Neural progenitor cell (in vitro differentiated cells): ENCODE results near the gene TIAM1. TPM values are rescaled to one million over a fixed set of nuclear protein-coding genes. Genes with fewer than 3 reads are reported as not detected.

Source experiments
- DNase-seq: peaks from one replicate; pipeline ENCODE4 v3.0.0-alpha.2; 2016; ENCODE audit warnings: low spot score
- H2AFZ ChIP-seq: fragments of 200-600 bp; sonication (generic); replicated peaks from 2 replicates; pipeline ENCODE4 v1.6.1; 2016; ENCODE audit warnings: antibody characterized with exemption
- H3F3A ChIP-seq: fragments of 200-600 bp; sonication (generic); 2 replicates; pipeline ENCODE4 v1.6.1; 2016; ENCODE audit warnings: antibody characterized with exemption, low read depth
- H3K27ac ChIP-seq: fragments of 200-600 bp; sonication (generic); 2 replicates; pipeline ENCODE4 v1.5.1; 2016; ENCODE audit warnings: mild to moderate bottlenecking
- H3K27me3 ChIP-seq: fragments of 200-600 bp; sonication (generic); 2 replicates; pipeline ENCODE4 v1.6.1; 2016; ENCODE audit warnings: mild to moderate bottlenecking, moderate library complexity
- H3K36me3 ChIP-seq: fragments of 200-600 bp; sonication (generic); 2 replicates; pipeline ENCODE4 v1.5.1; 2016
- H3K4me1 ChIP-seq: fragments of 200-600 bp; sonication (generic); 2 replicates; pipeline ENCODE4 v1.6.1; 2016; ENCODE audit warnings: mixed run types
- H3K4me2 ChIP-seq: fragments of 200-600 bp; sonication (generic); 2 replicates; pipeline ENCODE4 v1.6.1; 2016
- H3K4me3 ChIP-seq: fragments of 200-600 bp; sonication (generic); 2 replicates; pipeline ENCODE4 v1.5.1; 2016
- H3K79me2 ChIP-seq: fragments of 200-600 bp; sonication (generic); 2 replicates; pipeline ENCODE4 v1.6.1; 2016; ENCODE audit warnings: low read depth
- H3K9ac ChIP-seq: fragments of 200-600 bp; sonication (generic); 2 replicates; pipeline ENCODE4 v1.6.1; 2016
- H3K9me3 ChIP-seq: fragments of 200-600 bp; sonication (generic); 2 replicates; pipeline ENCODE4 v1.5.1; 2016; ENCODE audit warnings: low read depth
- H4K20me1 ChIP-seq: fragments of 200-600 bp; sonication (generic); 2 replicates; pipeline ENCODE4 v1.6.1; 2016; ENCODE audit warnings: low read depth
- H3K27ac Mint-ChIP-seq: 3 replicates; pipeline ENCODE4 v1.8.0; 2021; ENCODE audit warnings: mixed read lengths
- H3K27me3 Mint-ChIP-seq: 2 replicates; pipeline ENCODE4 v1.8.0; 2022; ENCODE audit warnings: low read depth, mild to moderate bottlenecking, inconsistent platforms, moderate library complexity, mixed read lengths; ENCODE audit not compliant: insufficient read depth
- H3K36me3 Mint-ChIP-seq: 3 replicates; pipeline ENCODE4 v1.8.0; 2021; ENCODE audit warnings: mixed read lengths
- H3K4me1 Mint-ChIP-seq: 3 replicates; pipeline ENCODE4 v1.8.0; 2021; ENCODE audit warnings: mixed read lengths
- H3K4me3 Mint-ChIP-seq: 3 replicates; pipeline ENCODE4 v1.8.0; 2021; ENCODE audit warnings: mild to moderate bottlenecking, moderate library complexity, mixed read lengths
- H3K9me3 Mint-ChIP-seq: 3 replicates; pipeline ENCODE4 v1.8.0; 2020; ENCODE audit warnings: mixed read lengths
- EZH2 ChIP-seq: fragments of 200-600 bp; sonication (generic); IDR thresholded peaks from 2 replicates; pipeline ENCODE4 v1.6.1; 2017; ENCODE audit warnings: antibody characterized with exemption, mild to moderate bottlenecking, moderate library complexity
- EZH2phosphoT487 ChIP-seq: fragments of 200-600 bp; sonication (generic); IDR thresholded peaks from 2 replicates; pipeline ENCODE4 v1.6.1; 2017; ENCODE audit warnings: antibody characterized with exemption
- total RNA-seq: library from RNA; depleted of rRNA; stranded (reverse); fragments of >200 nt; gene quantifications from 2 replicates; pipeline ENCODE4 v1.2.3, GENCODE V29; 2015; ENCODE audit warnings: low replicate concordance
- TF ChIP-seq, protein P1 (sequence below): fragments of 200-600 bp; sonication (generic); IDR thresholded peaks from 2 replicates; pipeline ENCODE4 v1.5.1; 2017; ENCODE audit warnings: antibody characterized with exemption, mild to moderate bottlenecking

Gene TIAM1
- total RNA-seq, 1 donor from 2014 or later, result 27.2 TPM

DNA sequence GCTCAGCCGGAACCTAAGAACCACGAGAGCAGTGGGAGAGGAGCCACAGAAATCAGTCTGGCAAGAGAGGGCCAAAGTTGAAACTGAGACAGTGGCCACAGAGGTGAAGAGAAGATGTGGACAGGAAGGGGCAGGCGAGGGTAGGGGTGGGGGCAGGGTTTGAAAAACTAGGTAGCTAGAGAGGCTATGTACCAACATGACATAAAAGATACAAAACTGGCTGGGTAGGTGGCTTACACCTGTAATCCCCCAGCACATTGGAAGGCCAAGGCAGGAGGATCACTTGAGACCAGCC is 28.4 kb upstream of the TIAM1 start:
- no peak for DNase-seq

DNA sequence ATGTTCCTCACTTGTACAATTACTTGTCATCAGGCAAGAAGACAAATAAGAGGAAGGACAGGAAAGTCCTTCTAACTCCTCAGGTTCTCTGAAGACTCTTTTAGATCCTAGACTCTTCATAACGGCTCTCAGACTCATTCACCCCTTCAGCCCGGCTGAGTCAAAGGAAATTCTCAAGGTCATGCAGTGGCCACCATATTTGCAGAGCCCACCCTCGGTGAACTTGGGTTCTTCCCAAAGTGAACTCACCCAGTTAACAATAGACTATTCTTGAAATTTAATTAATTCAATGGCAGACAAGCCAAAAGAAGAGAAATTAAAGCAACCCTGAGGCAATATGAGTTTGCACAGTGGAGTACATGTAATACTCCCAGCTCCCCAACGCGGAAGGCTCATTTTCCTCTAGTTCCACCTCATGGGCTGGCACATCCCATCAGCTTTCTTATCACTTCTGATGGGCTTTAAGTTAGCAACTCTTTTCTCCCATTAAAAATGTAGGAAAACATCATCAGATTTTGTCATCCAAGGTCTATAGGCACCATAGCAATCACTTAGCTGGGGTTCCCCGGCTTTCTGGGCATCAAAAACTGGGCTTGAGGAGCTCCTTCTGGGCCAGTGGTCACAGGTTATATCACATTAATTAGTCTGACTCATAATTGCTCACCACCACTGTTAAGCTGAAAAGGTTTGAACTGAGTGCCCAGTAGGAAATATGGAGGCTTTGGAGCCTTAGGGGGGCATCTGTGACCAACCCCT is 27.8 kb upstream of the TIAM1 start:
- Histone ChIP-seq H3K4me1 (no peaks in the 10 kb centered on the region), H2AFZ (no peak overlapping the region), H4K20me1 (peaks cover 10% of the 10 kb centered on the region), H3K27ac (no peak overlapping the region), H3K9me3 (no peaks in the 10 kb centered on the region), H3K4me2 (no peak overlapping the region), H3K79me2 (no peaks in the 10 kb centered on the region), H3K36me3 (no peaks in the 10 kb centered on the region), H3K9ac (no peak overlapping the region), H3F3A (no peaks in the 10 kb centered on the region), H3K4me3 (no peak overlapping the region), H3K27me3 (no peaks in the 10 kb centered on the region)
- Mint-ChIP-seq H3K27me3 (peaks cover 5% of the 10 kb centered on the region), H3K27ac (no peak overlapping the region), H3K4me1 (peaks cover 10% of the 10 kb centered on the region), H3K36me3 (peaks cover 5% of the 10 kb centered on the region), H3K4me3 (no peak overlapping the region), H3K9me3 (no peaks in the 10 kb centered on the region)
- DNase-seq, result no peak
- TF ChIP-seq EZH2 (no peak), EZH2phosphoT487 (no peak)
- TF ChIP-seq, protein P1, sequence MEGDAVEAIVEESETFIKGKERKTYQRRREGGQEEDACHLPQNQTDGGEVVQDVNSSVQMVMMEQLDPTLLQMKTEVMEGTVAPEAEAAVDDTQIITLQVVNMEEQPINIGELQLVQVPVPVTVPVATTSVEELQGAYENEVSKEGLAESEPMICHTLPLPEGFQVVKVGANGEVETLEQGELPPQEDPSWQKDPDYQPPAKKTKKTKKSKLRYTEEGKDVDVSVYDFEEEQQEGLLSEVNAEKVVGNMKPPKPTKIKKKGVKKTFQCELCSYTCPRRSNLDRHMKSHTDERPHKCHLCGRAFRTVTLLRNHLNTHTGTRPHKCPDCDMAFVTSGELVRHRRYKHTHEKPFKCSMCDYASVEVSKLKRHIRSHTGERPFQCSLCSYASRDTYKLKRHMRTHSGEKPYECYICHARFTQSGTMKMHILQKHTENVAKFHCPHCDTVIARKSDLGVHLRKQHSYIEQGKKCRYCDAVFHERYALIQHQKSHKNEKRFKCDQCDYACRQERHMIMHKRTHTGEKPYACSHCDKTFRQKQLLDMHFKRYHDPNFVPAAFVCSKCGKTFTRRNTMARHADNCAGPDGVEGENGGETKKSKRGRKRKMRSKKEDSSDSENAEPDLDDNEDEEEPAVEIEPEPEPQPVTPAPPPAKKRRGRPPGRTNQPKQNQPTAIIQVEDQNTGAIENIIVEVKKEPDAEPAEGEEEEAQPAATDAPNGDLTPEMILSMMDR, result no peak

More for the DNA sequence above, 28.4 kb upstream of the TIAM1 start:
- TF ChIP-seq EZH2phosphoT487, result no peak
- TF ChIP-seq EZH2, result no peak
- TF ChIP-seq, protein P1, result no peak
- no peak overlapping the region for H3K27ac Mint-ChIP-seq
- no peak overlapping the region for H3K27ac ChIP-seq
- peaks cover 10% of the 10 kb centered on the region for H4K20me1 ChIP-seq
- H3K9ac ChIP-seq, result no peak overlapping the region
- H3K4me3 Mint-ChIP-seq, result no peak overlapping the region
- no peaks in the 10 kb centered on the region for H3K9me3 ChIP-seq
- H3K4me2 ChIP-seq, result no peak overlapping the region
- peaks cover 5% of the 10 kb centered on the region for H3K27me3 Mint-ChIP-seq
- no peaks in the 10 kb centered on the region for H3K36me3 ChIP-seq
- H3K27me3 ChIP-seq, result no peaks in the 10 kb centered on the region
- no peaks in the 10 kb centered on the region for H3K9me3 Mint-ChIP-seq
- peaks cover 8% of the 10 kb centered on the region for H3K4me1 Mint-ChIP-seq
- no peaks in the 10 kb centered on the region for H3F3A ChIP-seq
- H3K4me3 ChIP-seq, result no peak overlapping the region
- no peak overlapping the region for H2AFZ ChIP-seq
- H3K79me2 ChIP-seq, result no peaks in the 10 kb centered on the region
- H3K36me3 Mint-ChIP-seq, result peaks cover 8% of the 10 kb centered on the region
- H3K4me1 ChIP-seq, result no peaks in the 10 kb centered on the region

DNA sequence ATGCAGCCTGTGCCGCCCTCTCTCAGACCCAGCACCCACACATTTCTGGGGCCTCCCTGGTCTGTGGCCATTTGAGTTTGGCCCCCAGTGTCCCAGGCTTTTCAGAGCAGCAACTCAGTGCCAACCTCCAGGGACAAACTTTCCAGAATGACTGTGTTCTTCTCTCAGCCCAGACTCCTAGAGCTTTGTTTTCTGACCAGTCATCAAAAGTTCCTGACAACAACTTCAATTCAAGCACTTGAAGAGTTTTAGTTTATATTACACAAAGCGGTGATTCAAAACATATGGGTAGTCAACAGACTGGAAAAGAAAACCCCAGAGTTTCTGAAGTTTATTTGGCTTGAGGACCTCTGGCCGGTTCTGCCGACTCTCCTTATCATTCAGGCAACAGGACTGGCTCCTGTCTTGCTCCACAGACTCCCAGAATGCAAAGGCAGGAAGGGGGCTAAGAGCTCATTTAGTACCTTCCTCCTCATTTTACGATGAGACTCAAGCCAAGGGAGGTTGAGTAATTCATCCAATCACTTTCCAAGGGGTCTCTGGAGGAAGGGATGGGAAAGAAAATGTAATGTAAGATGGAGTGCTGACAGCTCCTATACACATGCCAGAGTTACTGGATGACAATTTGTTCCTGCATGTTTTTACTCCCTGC is 27.0 kb upstream of the TIAM1 start:
- H3K27me3 Mint-ChIP-seq, result peaks cover 5% of the 10 kb centered on the region
- no peaks in the 10 kb centered on the region for H3F3A ChIP-seq
- H3K4me1 Mint-ChIP-seq, result peaks cover 12% of the 10 kb centered on the region
- H3K79me2 ChIP-seq, result no peaks in the 10 kb centered on the region
- H2AFZ ChIP-seq, result no peak overlapping the region
- H3K27ac Mint-ChIP-seq, result no peak overlapping the region
- no peak overlapping the region for H3K27ac ChIP-seq
- H3K27me3 ChIP-seq, result no peaks in the 10 kb centered on the region
- H3K4me3 Mint-ChIP-seq, result no peak overlapping the region
- no peaks in the 10 kb centered on the region for H3K9me3 ChIP-seq
- TF ChIP-seq EZH2phosphoT487, result no peak
- TF ChIP-seq, protein P1, result no peak
- no peak for TF ChIP-seq EZH2
- no peaks in the 10 kb centered on the region for H3K4me1 ChIP-seq
- peaks cover 10% of the 10 kb centered on the region for H4K20me1 ChIP-seq
- DNase-seq, result no peak
- no peaks in the 10 kb centered on the region for H3K36me3 ChIP-seq
- no peak overlapping the region for H3K9ac ChIP-seq
- no peak overlapping the region for H3K4me3 ChIP-seq
- no peaks in the 10 kb centered on the region for H3K9me3 Mint-ChIP-seq
- no peak overlapping the region for H3K4me2 ChIP-seq
- peaks cover 5% of the 10 kb centered on the region for H3K36me3 Mint-ChIP-seq
